ENCODE data around the gene ROPN1L. TPM values are rescaled to one million over a fixed set of nuclear protein-coding genes. Genes with fewer than 3 reads are reported as not detected.
"Not testable (repeated sequence)": the region's sequence is repeated elsewhere in the genome, so short reads cannot be mapped to it uniquely, and the experiment has no call there.

The ROPN1L gene
- total RNA-seq, 1 donor from 2014 or later, result not detected

GRCh38 chr5:10501554-10502075 lies 59.9 kb downstream of the ROPN1L start:
- DNase-seq (ENCODE audit: low spot score), result no peak

GRCh38 chr5:10502130-10502529 lies 60.5 kb downstream of the ROPN1L start:
- no peak for DNase-seq (ENCODE audit: low spot score)

GRCh38 chr5:10502578-10502977 lies 60.9 kb downstream of the ROPN1L start:
- no peak for DNase-seq (ENCODE audit: low spot score)

GRCh38 chr5:10503321-10503720 lies 61.6 kb downstream of the ROPN1L start:
- no peak for DNase-seq (ENCODE audit: low spot score)

- no peak for DNase-seq (ENCODE audit: low spot score)
Observed at GRCh38 chr5:10503997-10504793, 62.5 kb downstream of the ROPN1L start.

GRCh38 chr5:10505517-10506095 lies 63.9 kb downstream of the ROPN1L start:
- no peak for DNase-seq (ENCODE audit: low spot score)

GRCh38 chr5:10506535-10506934 lies 64.9 kb downstream of the ROPN1L start:
- no peak for DNase-seq (ENCODE audit: low spot score)

- DNase-seq (ENCODE audit: low spot score), result no peak
Observed at GRCh38 chr5:10507575-10508096, 66.0 kb downstream of the ROPN1L start.

- no peak for DNase-seq (ENCODE audit: low spot score)
Observed at GRCh38 chr5:10509575-10509974, 67.9 kb downstream of the ROPN1L start.

- DNase-seq (ENCODE audit: low spot score), result no peak
Observed at GRCh38 chr5:10511741-10512640, 70.3 kb downstream of the ROPN1L start.

- no peak for DNase-seq (ENCODE audit: low spot score)
Observed at GRCh38 chr5:10513501-10514442, 72.1 kb downstream of the ROPN1L start.

- DNase-seq (ENCODE audit: low spot score), result not testable (repeated sequence)
Observed at GRCh38 chr5:10514572-10514971, 72.9 kb downstream of the ROPN1L start.

Other genes with a start within 250 kb of the ROPN1L start
- 27.4 TPM for gene ATPSCKMT, start 192.0 kb upstream of the ROPN1L start, total RNA-seq
- 158 TPM for gene CCT5, start 191.6 kb upstream of the ROPN1L start, total RNA-seq
- gene CMBL, start 134.0 kb upstream of the ROPN1L start, total RNA-seq, result 20.7 TPM
- gene MARCHF6, start 88.2 kb upstream of the ROPN1L start, total RNA-seq, result 151 TPM
- gene ANKRD33B, start 122.2 kb downstream of the ROPN1L start, total RNA-seq, result 3.3 TPM

Measured in ureter (tissue), 1 donor.